Measurements from ENCODE around the gene AGBL4. TPM values are rescaled to one million over a fixed set of nuclear protein-coding genes. Genes with fewer than 3 reads are reported as not detected.
A peak's percentile ranks its signal among the peaks of the same experiment; 100 is the strongest.

The AGBL4 gene
- polyA plus RNA-seq, 1 experiment: not detected

- POLR2A ChIA-PET: no interaction called here
- no peaks in the 10 kb centered on the region for H3K27me3 ChIP-seq (ENCODE audit: control insufficient read depth, insufficient read depth, low read length)
- no peak overlapping the region for H3K27ac ChIP-seq (ENCODE audit: low read depth, low read length)
These were observed 1107.4 kb downstream of the AGBL4 start for GRCh38 chr1:48916130-48917069.

GRCh38 chr1:48908606-48909005 is 1115.1 kb downstream of the AGBL4 start:
- ChIA-PET CTCF (no interaction called here), POLR2A (no interaction called here)

More at GRCh38 chr1:48916130-48917069, 1107.4 kb downstream of the AGBL4 start:
- H3K9me3 ChIP-seq (ENCODE audit: control insufficient read depth, insufficient read depth, low read length): no peaks in the 10 kb centered on the region
- TF ChIP-seq, protein P1, sequence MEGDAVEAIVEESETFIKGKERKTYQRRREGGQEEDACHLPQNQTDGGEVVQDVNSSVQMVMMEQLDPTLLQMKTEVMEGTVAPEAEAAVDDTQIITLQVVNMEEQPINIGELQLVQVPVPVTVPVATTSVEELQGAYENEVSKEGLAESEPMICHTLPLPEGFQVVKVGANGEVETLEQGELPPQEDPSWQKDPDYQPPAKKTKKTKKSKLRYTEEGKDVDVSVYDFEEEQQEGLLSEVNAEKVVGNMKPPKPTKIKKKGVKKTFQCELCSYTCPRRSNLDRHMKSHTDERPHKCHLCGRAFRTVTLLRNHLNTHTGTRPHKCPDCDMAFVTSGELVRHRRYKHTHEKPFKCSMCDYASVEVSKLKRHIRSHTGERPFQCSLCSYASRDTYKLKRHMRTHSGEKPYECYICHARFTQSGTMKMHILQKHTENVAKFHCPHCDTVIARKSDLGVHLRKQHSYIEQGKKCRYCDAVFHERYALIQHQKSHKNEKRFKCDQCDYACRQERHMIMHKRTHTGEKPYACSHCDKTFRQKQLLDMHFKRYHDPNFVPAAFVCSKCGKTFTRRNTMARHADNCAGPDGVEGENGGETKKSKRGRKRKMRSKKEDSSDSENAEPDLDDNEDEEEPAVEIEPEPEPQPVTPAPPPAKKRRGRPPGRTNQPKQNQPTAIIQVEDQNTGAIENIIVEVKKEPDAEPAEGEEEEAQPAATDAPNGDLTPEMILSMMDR (IDR thresholded peaks at IDR 0.05; ENCODE audit: low read depth, low read length): peak; percentile 53
- no peak overlapping the region for H3K4me3 ChIP-seq (ENCODE audit: low read depth, low read length)
- DNase-seq (ENCODE audit: low read depth, low spot score): no peak
- CTCF ChIA-PET: interaction anchor here (0.6 kb wide), 1 partner anchor 1423 kb away, joined by 3 read pairs; no protein-coding TSS in a partner anchor

GRCh38 chr1:48906729-48907128 is 1117.0 kb downstream of the AGBL4 start:
- Histone ChIP-seq H3K9me3 (ENCODE audit: control insufficient read depth, insufficient read depth, low read length) (no peaks in the 10 kb centered on the region), H3K27me3 (ENCODE audit: control insufficient read depth, insufficient read depth, low read length) (no peaks in the 10 kb centered on the region), H3K27ac (ENCODE audit: low read depth, low read length) (no peak overlapping the region), H3K4me3 (ENCODE audit: low read depth, low read length) (no peak overlapping the region)
- TF ChIP-seq, protein P1 (IDR thresholded peaks at IDR 0.05; ENCODE audit: low read depth, low read length): no peak
- no peak for DNase-seq (ENCODE audit: low read depth, low spot score)
- POLR2A ChIA-PET: no interaction called here
- CTCF ChIA-PET: no interaction called here

More at GRCh38 chr1:48908606-48909005, 1115.1 kb downstream of the AGBL4 start:
- TF ChIP-seq, protein P1 (IDR thresholded peaks at IDR 0.05; ENCODE audit: low read depth, low read length): no peak
- Histone ChIP-seq H3K27me3 (ENCODE audit: control insufficient read depth, insufficient read depth, low read length) (no peaks in the 10 kb centered on the region), H3K4me3 (ENCODE audit: low read depth, low read length) (no peak overlapping the region), H3K27ac (ENCODE audit: low read depth, low read length) (no peak overlapping the region), H3K9me3 (ENCODE audit: control insufficient read depth, insufficient read depth, low read length) (no peaks in the 10 kb centered on the region)
- no peak for DNase-seq (ENCODE audit: low read depth, low spot score)

- no peaks in the 10 kb centered on the region for H3K27me3 ChIP-seq (ENCODE audit: control insufficient read depth, insufficient read depth, low read length)
- ChIA-PET POLR2A (no interaction called here), CTCF (no interaction called here)
- no peaks in the 10 kb centered on the region for H3K9me3 ChIP-seq (ENCODE audit: control insufficient read depth, insufficient read depth, low read length)
- H3K4me3 ChIP-seq (ENCODE audit: low read depth, low read length): no peak overlapping the region
- no peak for DNase-seq (ENCODE audit: low read depth, low spot score)
- TF ChIP-seq, protein P1 (IDR thresholded peaks at IDR 0.05; ENCODE audit: low read depth, low read length): no peak
- H3K27ac ChIP-seq (ENCODE audit: low read depth, low read length): no peak overlapping the region
These were observed 1117.6 kb downstream of the AGBL4 start for GRCh38 chr1:48906164-48906563.

DNA sequence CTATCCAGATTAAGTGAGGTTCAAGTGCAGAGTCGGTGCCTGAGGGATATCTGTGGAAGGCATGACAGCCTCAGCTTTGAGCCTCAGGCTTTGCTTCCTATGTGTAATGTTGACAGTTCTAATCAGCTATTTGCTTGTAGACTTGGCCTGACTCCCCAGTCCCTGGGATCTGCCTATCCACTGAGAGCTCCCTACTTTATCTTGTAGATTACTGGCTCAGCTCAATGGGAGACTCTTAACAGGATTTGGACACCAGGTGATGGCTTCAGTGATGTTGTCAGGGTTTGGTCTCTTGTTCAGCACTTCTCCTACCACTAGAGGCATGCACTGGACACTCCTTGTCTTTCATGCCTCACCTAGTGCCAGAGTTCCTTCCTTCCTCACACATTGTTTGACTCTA is 1120.5 kb downstream of the AGBL4 start:
- no peak for DNase-seq (ENCODE audit: low read depth, low spot score)
- ChIA-PET CTCF (no interaction called here), POLR2A (no interaction called here)
- Histone ChIP-seq H3K9me3 (ENCODE audit: control insufficient read depth, insufficient read depth, low read length) (peaks cover 3% of the 10 kb centered on the region; the same call in 1 of the 2 replicates), H3K4me3 (ENCODE audit: low read depth, low read length) (no peak overlapping the region), H3K27ac (ENCODE audit: low read depth, low read length) (no peak overlapping the region), H3K27me3 (ENCODE audit: control insufficient read depth, insufficient read depth, low read length) (no peaks in the 10 kb centered on the region)
- TF ChIP-seq, protein P1 (IDR thresholded peaks at IDR 0.05; ENCODE audit: low read depth, low read length): no peak

Measured in AG04450 (cell line).